GM21360 (cell line): ENCODE data around the gene CPXM2.

ENCODE experiments used
- ATAC-seq: cut with Tn5 transposase; IDR thresholded peaks from one replicate; pipeline ENCODE4 v1.9.1; 2021; ENCODE audit warnings: mild to moderate bottlenecking, moderate library complexity; ENCODE audit not compliant: unreplicated experiment

Gene CPXM2

GRCh38 chr10:123778719-123779517, 112.7 kb downstream of the CPXM2 start:
- ATAC-seq, result no peak

GRCh38 chr10:123777881-123778280, 113.7 kb downstream of the CPXM2 start:
- ATAC-seq, result no peak

GRCh38 chr10:123774132-123774742, 117.4 kb downstream of the CPXM2 start:
- ATAC-seq, result no peak

- ATAC-seq, result no peak
Measured at GRCh38 chr10:123772645-123773508, 118.7 kb downstream of the CPXM2 start.

GRCh38 chr10:123771877-123772644, 119.5 kb downstream of the CPXM2 start:
- no peak for ATAC-seq

GRCh38 chr10:123769647-123770046, 122.0 kb downstream of the CPXM2 start:
- no peak for ATAC-seq

- ATAC-seq, result no peak
Measured at GRCh38 chr10:123766761-123767160, 124.8 kb downstream of the CPXM2 start.

- no peak for ATAC-seq
Measured at GRCh38 chr10:123766012-123766411, 125.6 kb downstream of the CPXM2 start.

GRCh38 chr10:123761666-123762230, 129.9 kb downstream of the CPXM2 start:
- no peak for ATAC-seq

GRCh38 chr10:123761038-123761428, 130.6 kb downstream of the CPXM2 start:
- no peak for ATAC-seq

GRCh38 chr10:123760356-123761037, 131.1 kb downstream of the CPXM2 start:
- no peak for ATAC-seq

GRCh38 chr10:123759501-123760031, 132.0 kb downstream of the CPXM2 start:
- ATAC-seq, result no peak

GRCh38 chr10:123759041-123759440, 132.6 kb downstream of the CPXM2 start:
- no peak for ATAC-seq

- ATAC-seq, result no peak
Measured at GRCh38 chr10:123757853-123758252, 133.8 kb downstream of the CPXM2 start.

- no peak for ATAC-seq
Measured at GRCh38 chr10:123755061-123755460, 136.5 kb downstream of the CPXM2 start.

GRCh38 chr10:123754123-123754522, 137.5 kb downstream of the CPXM2 start:
- no peak for ATAC-seq

GRCh38 chr10:123751342-123752134, 140.1 kb downstream of the CPXM2 start:
- no peak for ATAC-seq

GRCh38 chr10:123750901-123751300, 140.7 kb downstream of the CPXM2 start:
- no peak for ATAC-seq

- no peak for ATAC-seq
Measured at GRCh38 chr10:123748711-123749110, 142.9 kb downstream of the CPXM2 start.
